ENCODE results near the gene SPINK14. TPM values are rescaled to one million over a fixed set of nuclear protein-coding genes. Genes with fewer than 3 reads are reported as not detected.

SPINK14 gene
- total RNA-seq, result not detected in 2 replicates

DNA sequence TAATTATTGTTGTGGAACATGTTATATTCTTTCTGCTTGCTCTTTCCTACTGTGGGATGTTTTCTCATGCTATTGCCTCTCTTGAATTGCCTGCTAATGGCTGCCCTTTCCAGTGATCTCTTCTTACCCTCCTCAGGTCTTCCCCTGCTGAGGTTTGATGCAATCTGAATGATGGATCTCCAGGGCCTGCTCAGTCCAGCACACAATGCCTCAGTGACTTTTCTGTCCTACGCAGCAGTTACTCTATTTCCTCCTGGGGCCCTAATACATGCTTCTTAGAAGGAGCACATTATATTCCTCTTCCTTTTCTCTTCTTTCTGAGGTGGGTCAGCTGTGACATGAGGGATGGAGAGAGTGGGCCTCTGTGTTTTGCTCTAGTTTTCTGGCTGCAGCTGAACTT lies at the start of gene SPINK14:
SPINK14 (plus strand) TSS at position 301 of the 400 bp plus-strand sequence. CDS start 1,187 bp downstream, outside the sequence.

GRCh38 chr5:148202531-148203203 lies 34.3 kb downstream of the SPINK14 start, which contains the start of gene SPINK6:
SPINK6 (plus strand) TSS chr5:148203042; CDS start chr5:148203097, 55 bp downstream.

Other genes starting within 250 kb of the SPINK14 start
- not detected in 2 replicates for gene SPINK5, start 104.6 kb upstream of the SPINK14 start, total RNA-seq
- gene SPINK6, start 34.5 kb downstream of the SPINK14 start, total RNA-seq, result not detected in 2 replicates
- gene MARCOL, start 70.0 kb downstream of the SPINK14 start, total RNA-seq, result not detected in 2 replicates
- gene SPINK13, start 100.2 kb downstream of the SPINK14 start, total RNA-seq, result not detected in 2 replicates
- not detected in 2 replicates for gene SPINK7, start 143.9 kb downstream of the SPINK14 start, total RNA-seq
- not detected in 2 replicates for gene SPINK9, start 167.0 kb downstream of the SPINK14 start, total RNA-seq
- 23.8 and 42.4 TPM in 2 replicates for gene FBXO38, start 215.4 kb downstream of the SPINK14 start, total RNA-seq